ENCODE measurements around the gene NUP37. TPM values are rescaled to one million over a fixed set of nuclear protein-coding genes. Genes with fewer than 3 reads are reported as not detected.

The NUP37 gene
- total and polyA plus RNA-seq, 2 of the 13 experiments (the other 11 are each of a cell fraction or from before 2014, with no cell fraction given), result 50.6 to 80.1 TPM

GRCh38 chr12:102059343-102059742 is 60.6 kb downstream of the NUP37 start (continued):
- TF ChIP-seq ZNF281 (CRISPR knock-in tag; IDR thresholded peaks at IDR 0.05; ENCODE audit: borderline replicate concordance) (peak; percentile 28; the same call in 1 of the 2 replicates), ZGPAT (CRISPR knock-in tag; IDR thresholded peaks at IDR 0.05) (peak; percentile 89), ZNF768 (CRISPR knock-in tag; IDR thresholded peaks at IDR 0.05) (no peak), ZNF782 (CRISPR knock-in tag; IDR thresholded peaks at IDR 0.05; ENCODE audit: borderline replicate concordance) (no peak), ZNF207 (IDR thresholded peaks at IDR 0.05; ENCODE audit: borderline replicate concordance) (no peak), ZNF138 (CRISPR knock-in tag; IDR thresholded peaks at IDR 0.05; ENCODE audit: low read depth) (no peak), MIER3 (CRISPR knock-in tag; IDR thresholded peaks at IDR 0.05; ENCODE audit: borderline replicate concordance) (peak; percentile 79; the same call in 1 of the 2 replicates), CENPT (CRISPR knock-in tag; IDR thresholded peaks at IDR 0.05; ENCODE audit: low read depth) (no peak), ZNF432 (CRISPR knock-in tag; IDR thresholded peaks at IDR 0.05; ENCODE audit: borderline replicate concordance) (no peak), ZNF761 (CRISPR knock-in tag; conservative IDR thresholded peaks at IDR 0.05) (no peak), ARID5B (CRISPR knock-in tag; IDR thresholded peaks at IDR 0.05) (peak; percentile 93), ARID3A (IDR thresholded peaks at IDR 0.05; ENCODE audit: low read depth, low read length) (peak; percentile 96), ZNF264 (CRISPR knock-in tag; IDR thresholded peaks at IDR 0.05) (no peak), ZNF839 (CRISPR knock-in tag; IDR thresholded peaks at IDR 0.05; ENCODE audit: borderline replicate concordance) (no peak), THAP11 (CRISPR knock-in tag; IDR thresholded peaks at IDR 0.05) (peak; percentile 76), TEF (CRISPR knock-in tag; IDR thresholded peaks at IDR 0.05) (no peak), ZEB1 (IDR thresholded peaks at IDR 0.05; ENCODE audit: insufficient replicate concordance, low read depth) (no peak), SAP130 (CRISPR knock-in tag; IDR thresholded peaks at IDR 0.05; ENCODE audit: low read depth) (peak; percentile 82), ZNF672 (CRISPR knock-in tag; IDR thresholded peaks at IDR 0.05) (no peak), SOX13 (IDR thresholded peaks at IDR 0.05) (peak; percentile 93), SOX13 (CRISPR knock-in tag; conservative IDR thresholded peaks at IDR 0.05 in 1 of 2, IDR thresholded peaks at IDR 0.05 in 1 of 2) (peak in 1 of 2 experiments; percentile 99; a peak in 2 of 4 replicates)
